WTC11 (cell line): ENCODE results near the gene COL4A2.

Experiments
- ARID4B ChIP-seq: sonication (generic); formaldehyde crosslinking; IDR thresholded peaks from 2 replicates; pipeline ENCODE4 v1.8.0; 2023; ENCODE audit warnings: missing genetic modification reagents, mild to moderate bottlenecking, borderline replicate concordance
- CDX4 ChIP-seq: fragments of 250-450 bp; sonication (Bioruptor Pico); IDR thresholded peaks from 2 replicates; pipeline ENCODE4 v1.9.0; 2021; ENCODE audit warnings: moderate library complexity, mild to moderate bottlenecking, inconsistent platforms, borderline replicate concordance
- CREM ChIP-seq: sonication (generic); formaldehyde crosslinking; IDR thresholded peaks from 2 replicates; pipeline ENCODE4 v1.8.1; 2022; ENCODE audit warnings: mild to moderate bottlenecking, missing genetic modification reagents, moderate library complexity
- CTCF ChIP-seq: fragments of 200-600 bp; IDR thresholded peaks from 2 replicates; pipeline ENCODE4 v1.8.0; 2022; ENCODE audit warnings: antibody characterized with exemption
- FOXJ3 ChIP-seq: sonication (generic); formaldehyde crosslinking; IDR thresholded peaks from 2 replicates; pipeline ENCODE4 v1.9.0; 2021; ENCODE audit warnings: missing genetic modification reagents, mild to moderate bottlenecking, borderline replicate concordance
- FOXP1 ChIP-seq: sonication (generic); formaldehyde crosslinking; IDR thresholded peaks from 2 replicates; pipeline ENCODE4 v1.8.0; 2022; ENCODE audit warnings: missing genetic modification reagents, mild to moderate bottlenecking, moderate library complexity, borderline replicate concordance
- GABPB1 ChIP-seq: sonication (generic); formaldehyde crosslinking; IDR thresholded peaks from 2 replicates; pipeline ENCODE4 v1.8.1; 2023; ENCODE audit warnings: mild to moderate bottlenecking, missing genetic modification reagents
- IRF2 ChIP-seq: sonication (generic); formaldehyde crosslinking; IDR thresholded peaks from 2 replicates; pipeline ENCODE4 v1.8.0; 2022; ENCODE audit warnings: low read depth, missing genetic modification reagents, borderline replicate concordance
- NFE2L1 ChIP-seq: sonication (generic); formaldehyde crosslinking; IDR thresholded peaks from 2 replicates; pipeline ENCODE4 v1.8.1; 2023; ENCODE audit warnings: missing genetic modification reagents
- NFYB ChIP-seq: sonication (generic); formaldehyde crosslinking; conservative IDR thresholded peaks from 2 replicates; pipeline ENCODE4 v1.8.0; 2022; ENCODE audit warnings: low read depth, missing genetic modification reagents
- NR1H2 ChIP-seq: sonication (generic); formaldehyde crosslinking; IDR thresholded peaks from 2 replicates; pipeline ENCODE4 v1.9.0; 2021; ENCODE audit warnings: mild to moderate bottlenecking, moderate library complexity, missing genetic modification reagents
- PRDM15 ChIP-seq: sonication (generic); formaldehyde crosslinking; IDR thresholded peaks from 2 replicates; pipeline ENCODE4 v1.8.0; 2022; ENCODE audit warnings: missing genetic modification reagents
- STAT6 ChIP-seq: sonication (generic); formaldehyde crosslinking; conservative IDR thresholded peaks from 2 replicates; pipeline ENCODE4 v1.8.1; 2023; ENCODE audit warnings: mild to moderate bottlenecking, low read depth, missing genetic modification reagents, moderate library complexity

- TF ChIP-seq CTCF (no peak), FOXJ3 (CRISPR knock-in tag) (no peak), PRDM15 (CRISPR knock-in tag) (no peak), ARID4B (no peak), NR1H2 (no peak), STAT6 (CRISPR knock-in tag) (no peak), CREM (CRISPR knock-in tag) (no peak), IRF2 (CRISPR knock-in tag) (no peak), CDX4 (no peak), NFYB (CRISPR knock-in tag) (no peak), FOXP1 (CRISPR knock-in tag) (no peak), GABPB1 (CRISPR knock-in tag) (no peak), NFE2L1 (CRISPR knock-in tag) (no peak)
These were observed 202.4 kb downstream of the COL4A2 start for GRCh38 chr13:110509478-110509926.
